Liver (tissue), 9 donors: Measurements from ENCODE around the gene ERC1. TPM values are rescaled to one million over a fixed set of nuclear protein-coding genes. Genes with fewer than 3 reads are reported as not detected.

Experiments used
- DNase-seq: peaks from one replicate; pipeline ENCODE4 v3.0.0-alpha.2; 2017; ENCODE audit warnings: low spot score
- H3K27ac ChIP-seq, 2 donors: one replicate each; pipeline ENCODE4 v1.7.0; 2013; ENCODE audit warnings: inconsistent platforms in 2 of 2, low read length in 2 of 2, control low read depth in 1 of 2, low read depth in 1 of 2, mild to moderate bottlenecking in 1 of 2
- H3K27me3 ChIP-seq, 4 donors: one replicate each; pipeline versions ENCODE4 v1.6.1 to v1.7.0; 2013; ENCODE audit warnings: low read length in 3 of 4, inconsistent platforms in 1 of 4, mild to moderate bottlenecking in 1 of 4, moderate library complexity in 1 of 4; ENCODE audit not compliant: control insufficient read depth in 4 of 4, insufficient read depth in 4 of 4
- H3K36me3 ChIP-seq, 4 donors: one replicate each; pipeline versions ENCODE4 v1.6.1 to v1.7.0; 2013; ENCODE audit warnings: low read length in 3 of 4, mild to moderate bottlenecking in 3 of 4, low read depth in 1 of 4, moderate library complexity in 1 of 4; ENCODE audit not compliant: control insufficient read depth in 4 of 4, insufficient read depth in 3 of 4
- H3K4me1 ChIP-seq, 4 donors: one replicate each; pipeline versions ENCODE4 v1.6.1 to v1.7.0; 2013; ENCODE audit warnings: low read length in 3 of 4, mild to moderate bottlenecking in 3 of 4, moderate library complexity in 1 of 4; ENCODE audit not compliant: control insufficient read depth in 4 of 4, insufficient read depth in 4 of 4
- H3K4me3 ChIP-seq, 3 donors: one replicate each; pipeline versions ENCODE4 v1.6.1 to v1.7.0; 2013; ENCODE audit warnings: low read length in 3 of 3, control low read depth in 1 of 3, low read depth in 1 of 3, mild to moderate bottlenecking in 1 of 3
- H3K9ac ChIP-seq, 2 donors: one replicate each; pipeline ENCODE4 v1.7.0; 2013; ENCODE audit warnings: low read length in 2 of 2, mild to moderate bottlenecking in 2 of 2, moderate library complexity in 2 of 2, control low read depth in 1 of 2, low read depth in 1 of 2
- H3K9me3 ChIP-seq, 4 donors: one replicate each; pipeline versions ENCODE4 v1.6.1 to v1.7.0; 2013; ENCODE audit warnings: low read length in 3 of 4; ENCODE audit not compliant: control insufficient read depth in 4 of 4
- ATF3 ChIP-seq: IDR thresholded peaks from 2 replicates; pipeline ENCODE4 v1.6.1; 2016; ENCODE audit warnings: antibody characterized with exemption
- EGR1 ChIP-seq, 2 donors: IDR thresholded peaks; 2 replicates each; pipeline ENCODE4 v1.6.1; 2016 to 2018; ENCODE audit warnings: antibody characterized with exemption in 2 of 2, low read depth in 2 of 2
- GABPA ChIP-seq, 2 donors: IDR thresholded peaks in 1 of 2; conservative IDR thresholded peaks in 1 of 2; 2 replicates each; pipeline ENCODE4 v1.6.1; 2016; ENCODE audit warnings: antibody characterized with exemption in 2 of 2, mild to moderate bottlenecking in 1 of 2, moderate library complexity in 1 of 2
- HNF4G ChIP-seq: IDR thresholded peaks from 2 replicates; pipeline ENCODE4 v1.6.1; 2016; ENCODE audit warnings: antibody characterized with exemption
- JUND ChIP-seq, 2 donors: IDR thresholded peaks; 2 replicates each; pipeline ENCODE4 v1.6.1; 2016; ENCODE audit warnings: antibody characterized with exemption in 2 of 2
- NR2F2 ChIP-seq: IDR thresholded peaks from 2 replicates; pipeline ENCODE4 v1.6.1; 2016; ENCODE audit warnings: antibody characterized with exemption
- RXRA ChIP-seq, 2 donors: IDR thresholded peaks; 2 replicates each; pipeline ENCODE4 v1.6.1; 2017 to 2018; ENCODE audit warnings: antibody characterized with exemption in 2 of 2, mild to moderate bottlenecking in 1 of 2
- YY1 ChIP-seq: IDR thresholded peaks from 2 replicates; pipeline ENCODE4 v1.6.1; 2016; ENCODE audit warnings: antibody characterized with exemption, mild to moderate bottlenecking
- WGBS: extraction: QIAGEN DNeasy Blood & Tissue Kit; methylation state at CpG from one replicate; pipeline ENCODE4 v1.1.7; 2013; 5-methylcytosine and 5-hydroxymethylcytosine counted together
- polyA plus RNA-seq, 2 donors: library from polyadenylated mRNA; stranded (reverse) in 1 of 2; unstranded in 1 of 2; fragments of 200-250 nt in 1 of 2; fragments of >200 nt in 1 of 2; fragmentation: Nextera tagmentation in 1 of 2; extraction: Ambion mirVana in 1 of 2; gene quantifications; one replicate each; pipeline versions ENCODE4 v1.2.1 to v1.2.3, GENCODE V29; 2013 to 2015
- total RNA-seq, 2 donors: library from RNA; depleted of rRNA; stranded (reverse); fragments of >200 nt; gene quantifications; one replicate each; pipeline ENCODE4 v1.2.3, GENCODE V29; 2014
- donor health status: healthy.
- donor health status: healthy.
- donor health status: healthy.
- donor health status: healthy.
- donor health status: healthy.

The ERC1 gene
- total and polyA plus RNA-seq, 4 donors, result 6.2 to 50.2 (median 10.3) TPM

- Histone ChIP-seq H3K27me3 (peaks cover 0 to 8% (median under 1%) of the 10 kb centered on the region in 4 donors), H3K4me3 (peak overlapping the region in 1 of 3 donors; percentile 60), H3K4me1 (peaks cover 0 to 12% (median 8%) of the 10 kb centered on the region in 4 donors), H3K27ac (no peak overlapping the region), H3K9me3 (no peaks in the 10 kb centered on the region), H3K9ac (no peak overlapping the region), H3K36me3 (no peaks in the 10 kb centered on the region)
- TF ChIP-seq EGR1 (IDR thresholded peaks at IDR 0.05; ENCODE audit: low read depth in 2 of 2) (no peak), GABPA (IDR thresholded peaks at IDR 0.05 in 1 of 2, conservative IDR thresholded peaks at IDR 0.05 in 1 of 2) (no peak), RXRA (IDR thresholded peaks at IDR 0.05) (no peak), NR2F2 (no peak)
- DNase-seq, result no peak
- WGBS, result 76% methylated on average over 11 of the region's 11 CpGs
Observed at GRCh38 chr12:1529228-1529861, 538.3 kb downstream of the ERC1 start.

- Histone ChIP-seq H3K9ac (no peak overlapping the region), H3K27me3 (peaks cover 0 to 8% (median under 1%) of the 10 kb centered on the region in 4 donors), H3K4me3 (peak overlapping the region in 1 of 3 donors; percentile 60), H3K4me1 (peaks cover 0 to 12% (median 8%) of the 10 kb centered on the region in 4 donors), H3K27ac (no peak overlapping the region), H3K36me3 (no peaks in the 10 kb centered on the region), H3K9me3 (no peaks in the 10 kb centered on the region)
- TF ChIP-seq HNF4G (no peak), ATF3 (no peak)
- no peak for DNase-seq
- 9% methylated on average over 101 of the region's 101 CpGs for WGBS
Observed at GRCh38 chr12:1529862-1530591, 539.0 kb downstream of the ERC1 start.

GRCh38 chr12:1530592-1531152 lies 539.6 kb downstream of the ERC1 start:
- peaks cover 0 to 12% (median 8%) of the 10 kb centered on the region in 4 donors for H3K4me1 ChIP-seq
- no peak overlapping the region for H3K9ac ChIP-seq
- no peak for DNase-seq
- WGBS, result 1% methylated on average over 99 of the region's 99 CpGs
- peak overlapping the region in 1 of 3 donors; percentile 60 for H3K4me3 ChIP-seq
- H3K27ac ChIP-seq, result no peak overlapping the region
- H3K27me3 ChIP-seq, result peaks cover 0 to 11% (median under 1%) of the 10 kb centered on the region in 4 donors
- H3K9me3 ChIP-seq, result no peaks in the 10 kb centered on the region
- no peaks in the 10 kb centered on the region for H3K36me3 ChIP-seq
- no peak for TF ChIP-seq YY1
- TF ChIP-seq JUND (IDR thresholded peaks at IDR 0.05), result no peak
- TF ChIP-seq HNF4G, result no peak

GRCh38 chr12:1531153-1531653 lies 540.2 kb downstream of the ERC1 start:
- H3K27ac ChIP-seq, result no peak overlapping the region
- H3K4me1 ChIP-seq, result peaks cover 0 to 12% (median 8%) of the 10 kb centered on the region in 4 donors
- TF ChIP-seq NR2F2, result no peak
- H3K9ac ChIP-seq, result no peak overlapping the region
- H3K9me3 ChIP-seq, result no peaks in the 10 kb centered on the region
- DNase-seq, result no peak
- WGBS, result 3% methylated on average over 56 of the region's 56 CpGs
- peak overlapping the region in 2 of 3 donors; percentile 22 to 60 for H3K4me3 ChIP-seq
- peaks cover 0 to 13% (median under 1%) of the 10 kb centered on the region in 4 donors for H3K27me3 ChIP-seq
- no peaks in the 10 kb centered on the region for H3K36me3 ChIP-seq
